HepG2 (cell line): ENCODE results near the gene KIAA2012. TPM values are rescaled to one million over a fixed set of nuclear protein-coding genes. Genes with fewer than 3 reads are reported as not detected.
A peak's percentile ranks its signal among the peaks of the same experiment; 100 is the strongest.

Experiments
- KLF16 ChIP-seq, 2 experiments: sonication (generic) in 1 of 2; formaldehyde crosslinking in 1 of 2; IDR thresholded peaks; 2 replicates each; pipeline versions ENCODE4 v1.6.1 to v1.8.0; 2016 to 2023; ENCODE audit warnings: missing genetic modification reagents in 2 of 2, missing compliant biosample characterization in 1 of 2
- NCOA2 ChIP-seq: sonication (generic); formaldehyde crosslinking; IDR thresholded peaks from 2 replicates; pipeline ENCODE4 v1.8.0; 2022; ENCODE audit warnings: inconsistent platforms
- STAT5B ChIP-seq: sonication (generic); formaldehyde crosslinking; IDR thresholded peaks from 2 replicates; pipeline ENCODE4 v1.4.0; 2020; ENCODE audit warnings: missing genetic modification reagents
- ZBTB34 ChIP-seq: sonication (generic); formaldehyde crosslinking; IDR thresholded peaks from 2 replicates; pipeline ENCODE4 v1.8.0; 2022; ENCODE audit warnings: mild to moderate bottlenecking, missing genetic modification reagents
- ZNF576 ChIP-seq: sonication (generic); formaldehyde crosslinking; IDR thresholded peaks from 2 replicates; pipeline ENCODE4 v1.4.0; 2020; ENCODE audit warnings: mild to moderate bottlenecking, missing genetic modification reagents
- ZNF775 ChIP-seq: sonication (generic); formaldehyde crosslinking; IDR thresholded peaks from 2 replicates; pipeline ENCODE4 v1.4.0; 2020; ENCODE audit warnings: missing genetic modification reagents, mild to moderate bottlenecking, moderate library complexity, borderline replicate concordance
- ZSCAN31 ChIP-seq: sonication (generic); formaldehyde crosslinking; IDR thresholded peaks from 2 replicates; pipeline ENCODE4 v1.5.0; 2020; ENCODE audit warnings: low read depth, mild to moderate bottlenecking, missing genetic modification reagents
- polyA plus RNA-seq, 8 experiments: library from polyadenylated mRNA; depleted of rRNA in 3 of 8; stranded (reverse) in 7 of 8; unstranded in 1 of 8; fragments of >200 nt; fragmentation: Illumina TruSeq in 4 of 8; extraction: Trizol in 4 of 8; gene quantifications; 2 replicates each; pipeline versions ENCODE4 v1.2.1 to v1.2.3, GENCODE V29; 2011 to 2016; ENCODE audit warnings: low read depth in 4 of 8, missing spikeins in 1 of 8, mixed read lengths in 1 of 8; ENCODE audit not compliant: insufficient read depth in 1 of 8
- total RNA-seq, 5 experiments: library from RNA; depleted of rRNA; stranded (reverse); fragments of >200 nt; fragmentation: Illumina TruSeq; extraction: Trizol; gene quantifications; 2 replicates each; pipeline ENCODE4 v1.2.3, GENCODE V29; 2016; ENCODE audit warnings: low read depth in 1 of 5
- TF ChIP-seq, protein P1 (sequence below): sonication (generic); formaldehyde crosslinking; IDR thresholded peaks from 2 replicates; pipeline ENCODE4 v1.4.0; 2020; ENCODE audit warnings: missing genetic modification reagents
- TF ChIP-seq, protein P2 (sequence below): sonication (generic); formaldehyde crosslinking; IDR thresholded peaks from 2 replicates; pipeline ENCODE4 v1.4.0; 2020; ENCODE audit warnings: mild to moderate bottlenecking, missing genetic modification reagents
- TF ChIP-seq, protein P3 (sequence below): sonication (generic); formaldehyde crosslinking; IDR thresholded peaks from 2 replicates; pipeline ENCODE4 v1.8.1; 2023; ENCODE audit warnings: mild to moderate bottlenecking, inconsistent platforms, moderate library complexity, missing genetic modification reagents, borderline replicate concordance
- TF ChIP-seq, protein P4 (sequence below): fragments of 450-650 bp; IDR thresholded peaks from 2 replicates; pipeline ENCODE4 v1.6.1; 2017; ENCODE audit warnings: mild to moderate bottlenecking

KIAA2012 gene
- total and polyA plus RNA-seq, 2 of the 13 experiments (the other 11 are each of a cell fraction or from before 2014, with no cell fraction given), result not detected

DNA sequence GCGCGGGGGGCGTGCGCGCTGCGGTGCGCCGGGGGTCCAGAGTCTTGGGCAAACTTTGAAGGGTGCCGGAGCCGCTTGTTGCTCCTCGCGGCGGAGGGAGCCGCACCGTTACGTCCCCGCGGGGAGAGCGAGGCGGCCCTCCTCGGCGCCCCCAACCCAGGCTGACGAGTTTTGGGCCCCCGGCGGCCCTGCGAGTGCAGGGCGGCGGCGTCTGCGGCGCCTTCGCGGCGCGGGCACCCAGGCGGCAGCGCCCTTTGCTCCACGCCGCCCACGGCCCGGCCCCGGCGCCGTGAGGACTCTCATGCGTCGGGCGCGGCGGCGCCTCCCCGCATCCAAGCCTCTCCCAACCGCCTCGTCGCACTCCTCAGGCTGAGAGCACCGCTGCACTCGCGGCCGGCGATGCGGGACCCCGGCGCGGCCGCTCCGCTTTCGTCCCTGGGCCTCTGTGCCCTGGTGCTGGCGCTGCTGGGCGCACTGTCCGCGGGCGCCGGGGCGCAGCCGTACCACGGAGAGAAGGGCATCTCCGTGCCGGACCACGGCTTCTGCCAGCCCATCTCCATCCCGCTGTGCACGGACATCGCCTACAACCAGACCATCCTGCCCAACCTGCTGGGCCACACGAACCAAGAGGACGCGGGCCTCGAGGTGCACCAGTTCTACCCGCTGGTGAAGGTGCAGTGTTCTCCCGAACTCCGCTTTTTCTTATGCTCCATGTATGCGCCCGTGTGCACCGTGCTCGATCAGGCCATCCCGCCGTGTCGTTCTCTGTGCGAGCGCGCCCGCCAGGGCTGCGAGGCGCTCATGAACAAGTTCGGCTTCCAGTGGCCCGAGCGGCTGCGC, 38.6 kb upstream of the KIAA2012 start (continued):
- no peak for TF ChIP-seq ZNF775 (CRISPR knock-in tag)
- TF ChIP-seq STAT5B (CRISPR knock-in tag), result no peak
- TF ChIP-seq ZBTB34 (CRISPR knock-in tag), result no peak
- TF ChIP-seq, protein P1, sequence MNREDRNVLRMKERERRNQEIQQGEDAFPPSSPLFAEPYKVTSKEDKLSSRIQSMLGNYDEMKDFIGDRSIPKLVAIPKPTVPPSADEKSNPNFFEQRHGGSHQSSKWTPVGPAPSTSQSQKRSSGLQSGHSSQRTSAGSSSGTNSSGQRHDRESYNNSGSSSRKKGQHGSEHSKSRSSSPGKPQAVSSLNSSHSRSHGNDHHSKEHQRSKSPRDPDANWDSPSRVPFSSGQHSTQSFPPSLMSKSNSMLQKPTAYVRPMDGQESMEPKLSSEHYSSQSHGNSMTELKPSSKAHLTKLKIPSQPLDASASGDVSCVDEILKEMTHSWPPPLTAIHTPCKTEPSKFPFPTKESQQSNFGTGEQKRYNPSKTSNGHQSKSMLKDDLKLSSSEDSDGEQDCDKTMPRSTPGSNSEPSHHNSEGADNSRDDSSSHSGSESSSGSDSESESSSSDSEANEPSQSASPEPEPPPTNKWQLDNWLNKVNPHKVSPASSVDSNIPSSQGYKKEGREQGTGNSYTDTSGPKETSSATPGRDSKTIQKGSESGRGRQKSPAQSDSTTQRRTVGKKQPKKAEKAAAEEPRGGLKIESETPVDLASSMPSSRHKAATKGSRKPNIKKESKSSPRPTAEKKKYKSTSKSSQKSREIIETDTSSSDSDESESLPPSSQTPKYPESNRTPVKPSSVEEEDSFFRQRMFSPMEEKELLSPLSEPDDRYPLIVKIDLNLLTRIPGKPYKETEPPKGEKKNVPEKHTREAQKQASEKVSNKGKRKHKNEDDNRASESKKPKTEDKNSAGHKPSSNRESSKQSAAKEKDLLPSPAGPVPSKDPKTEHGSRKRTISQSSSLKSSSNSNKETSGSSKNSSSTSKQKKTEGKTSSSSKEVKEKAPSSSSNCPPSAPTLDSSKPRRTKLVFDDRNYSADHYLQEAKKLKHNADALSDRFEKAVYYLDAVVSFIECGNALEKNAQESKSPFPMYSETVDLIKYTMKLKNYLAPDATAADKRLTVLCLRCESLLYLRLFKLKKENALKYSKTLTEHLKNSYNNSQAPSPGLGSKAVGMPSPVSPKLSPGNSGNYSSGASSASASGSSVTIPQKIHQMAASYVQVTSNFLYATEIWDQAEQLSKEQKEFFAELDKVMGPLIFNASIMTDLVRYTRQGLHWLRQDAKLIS (CRISPR knock-in tag), result no peak
- TF ChIP-seq, protein P2, sequence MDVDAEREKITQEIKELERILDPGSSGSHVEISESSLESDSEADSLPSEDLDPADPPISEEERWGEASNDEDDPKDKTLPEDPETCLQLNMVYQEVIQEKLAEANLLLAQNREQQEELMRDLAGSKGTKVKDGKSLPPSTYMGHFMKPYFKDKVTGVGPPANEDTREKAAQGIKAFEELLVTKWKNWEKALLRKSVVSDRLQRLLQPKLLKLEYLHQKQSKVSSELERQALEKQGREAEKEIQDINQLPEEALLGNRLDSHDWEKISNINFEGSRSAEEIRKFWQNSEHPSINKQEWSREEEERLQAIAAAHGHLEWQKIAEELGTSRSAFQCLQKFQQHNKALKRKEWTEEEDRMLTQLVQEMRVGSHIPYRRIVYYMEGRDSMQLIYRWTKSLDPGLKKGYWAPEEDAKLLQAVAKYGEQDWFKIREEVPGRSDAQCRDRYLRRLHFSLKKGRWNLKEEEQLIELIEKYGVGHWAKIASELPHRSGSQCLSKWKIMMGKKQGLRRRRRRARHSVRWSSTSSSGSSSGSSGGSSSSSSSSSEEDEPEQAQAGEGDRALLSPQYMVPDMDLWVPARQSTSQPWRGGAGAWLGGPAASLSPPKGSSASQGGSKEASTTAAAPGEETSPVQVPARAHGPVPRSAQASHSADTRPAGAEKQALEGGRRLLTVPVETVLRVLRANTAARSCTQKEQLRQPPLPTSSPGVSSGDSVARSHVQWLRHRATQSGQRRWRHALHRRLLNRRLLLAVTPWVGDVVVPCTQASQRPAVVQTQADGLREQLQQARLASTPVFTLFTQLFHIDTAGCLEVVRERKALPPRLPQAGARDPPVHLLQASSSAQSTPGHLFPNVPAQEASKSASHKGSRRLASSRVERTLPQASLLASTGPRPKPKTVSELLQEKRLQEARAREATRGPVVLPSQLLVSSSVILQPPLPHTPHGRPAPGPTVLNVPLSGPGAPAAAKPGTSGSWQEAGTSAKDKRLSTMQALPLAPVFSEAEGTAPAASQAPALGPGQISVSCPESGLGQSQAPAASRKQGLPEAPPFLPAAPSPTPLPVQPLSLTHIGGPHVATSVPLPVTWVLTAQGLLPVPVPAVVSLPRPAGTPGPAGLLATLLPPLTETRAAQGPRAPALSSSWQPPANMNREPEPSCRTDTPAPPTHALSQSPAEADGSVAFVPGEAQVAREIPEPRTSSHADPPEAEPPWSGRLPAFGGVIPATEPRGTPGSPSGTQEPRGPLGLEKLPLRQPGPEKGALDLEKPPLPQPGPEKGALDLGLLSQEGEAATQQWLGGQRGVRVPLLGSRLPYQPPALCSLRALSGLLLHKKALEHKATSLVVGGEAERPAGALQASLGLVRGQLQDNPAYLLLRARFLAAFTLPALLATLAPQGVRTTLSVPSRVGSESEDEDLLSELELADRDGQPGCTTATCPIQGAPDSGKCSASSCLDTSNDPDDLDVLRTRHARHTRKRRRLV (CRISPR knock-in tag), result no peak
- TF ChIP-seq, protein P3, sequence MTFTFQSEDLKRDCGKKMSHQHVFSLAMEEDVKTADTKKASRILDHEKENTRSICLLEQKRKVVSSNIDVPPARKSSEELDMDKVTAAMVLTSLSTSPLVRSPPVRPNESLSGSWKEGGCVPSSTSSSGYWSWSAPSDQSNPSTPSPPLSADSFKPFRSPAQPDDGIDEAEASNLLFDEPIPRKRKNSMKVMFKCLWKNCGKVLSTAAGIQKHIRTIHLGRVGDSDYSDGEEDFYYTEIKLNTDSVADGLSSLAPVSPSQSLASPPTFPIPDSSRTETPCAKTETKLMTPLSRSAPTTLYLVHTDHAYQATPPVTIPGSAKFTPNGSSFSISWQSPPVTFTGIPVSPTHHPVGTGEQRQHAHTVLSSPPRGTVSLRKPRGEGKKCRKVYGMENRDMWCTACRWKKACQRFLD (CRISPR knock-in tag), result no peak
- no peak for TF ChIP-seq NCOA2 (CRISPR knock-in tag)
- TF ChIP-seq ZSCAN31 (CRISPR knock-in tag), result 0 out of 2 replicates have a peak, but pooled peaks have one; percentile 7
- TF ChIP-seq, protein P4, sequence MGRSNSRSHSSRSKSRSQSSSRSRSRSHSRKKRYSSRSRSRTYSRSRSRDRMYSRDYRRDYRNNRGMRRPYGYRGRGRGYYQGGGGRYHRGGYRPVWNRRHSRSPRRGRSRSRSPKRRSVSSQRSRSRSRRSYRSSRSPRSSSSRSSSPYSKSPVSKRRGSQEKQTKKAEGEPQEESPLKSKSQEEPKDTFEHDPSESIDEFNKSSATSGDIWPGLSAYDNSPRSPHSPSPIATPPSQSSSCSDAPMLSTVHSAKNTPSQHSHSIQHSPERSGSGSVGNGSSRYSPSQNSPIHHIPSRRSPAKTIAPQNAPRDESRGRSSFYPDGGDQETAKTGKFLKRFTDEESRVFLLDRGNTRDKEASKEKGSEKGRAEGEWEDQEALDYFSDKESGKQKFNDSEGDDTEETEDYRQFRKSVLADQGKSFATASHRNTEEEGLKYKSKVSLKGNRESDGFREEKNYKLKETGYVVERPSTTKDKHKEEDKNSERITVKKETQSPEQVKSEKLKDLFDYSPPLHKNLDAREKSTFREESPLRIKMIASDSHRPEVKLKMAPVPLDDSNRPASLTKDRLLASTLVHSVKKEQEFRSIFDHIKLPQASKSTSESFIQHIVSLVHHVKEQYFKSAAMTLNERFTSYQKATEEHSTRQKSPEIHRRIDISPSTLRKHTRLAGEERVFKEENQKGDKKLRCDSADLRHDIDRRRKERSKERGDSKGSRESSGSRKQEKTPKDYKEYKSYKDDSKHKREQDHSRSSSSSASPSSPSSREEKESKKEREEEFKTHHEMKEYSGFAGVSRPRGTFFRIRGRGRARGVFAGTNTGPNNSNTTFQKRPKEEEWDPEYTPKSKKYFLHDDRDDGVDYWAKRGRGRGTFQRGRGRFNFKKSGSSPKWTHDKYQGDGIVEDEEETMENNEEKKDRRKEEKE, result no peak
- no peak for TF ChIP-seq ZNF576 (CRISPR knock-in tag)
- TF ChIP-seq KLF16 (CRISPR knock-in tag; IDR thresholded peaks at IDR 0.05), result no peak
